Raji (cell line): ENCODE measurements around the gene ADAMTS6.

ENCODE experiments used
- POLR2A ChIP-seq: IDR thresholded peaks from 2 replicates; pipeline ENCODE4 v1.6.1; 2011; ENCODE audit warnings: low read depth, low read length, control low read depth; ENCODE audit not compliant: insufficient read depth

Gene ADAMTS6

GRCh38 chr5:65103756-65104440 lies 377.8 kb downstream of the ADAMTS6 start:
- no peak for TF ChIP-seq POLR2A

- no peak for TF ChIP-seq POLR2A
These were observed 378.6 kb downstream of the ADAMTS6 start for GRCh38 chr5:65102976-65103711.

- TF ChIP-seq POLR2A = no peak
These were observed 379.2 kb downstream of the ADAMTS6 start for GRCh38 chr5:65102371-65102975.

- no peak for TF ChIP-seq POLR2A
These were observed 380.1 kb downstream of the ADAMTS6 start for GRCh38 chr5:65101632-65102100.

- TF ChIP-seq POLR2A = no peak
These were observed 380.6 kb downstream of the ADAMTS6 start for GRCh38 chr5:65100911-65101631.
